ENCODE measurements around the gene ZNF827.
"Not testable (repeated sequence)": the region's sequence is repeated elsewhere in the genome, so short reads cannot be mapped to it uniquely, and the experiment has no call there.

Gene ZNF827

DNA sequence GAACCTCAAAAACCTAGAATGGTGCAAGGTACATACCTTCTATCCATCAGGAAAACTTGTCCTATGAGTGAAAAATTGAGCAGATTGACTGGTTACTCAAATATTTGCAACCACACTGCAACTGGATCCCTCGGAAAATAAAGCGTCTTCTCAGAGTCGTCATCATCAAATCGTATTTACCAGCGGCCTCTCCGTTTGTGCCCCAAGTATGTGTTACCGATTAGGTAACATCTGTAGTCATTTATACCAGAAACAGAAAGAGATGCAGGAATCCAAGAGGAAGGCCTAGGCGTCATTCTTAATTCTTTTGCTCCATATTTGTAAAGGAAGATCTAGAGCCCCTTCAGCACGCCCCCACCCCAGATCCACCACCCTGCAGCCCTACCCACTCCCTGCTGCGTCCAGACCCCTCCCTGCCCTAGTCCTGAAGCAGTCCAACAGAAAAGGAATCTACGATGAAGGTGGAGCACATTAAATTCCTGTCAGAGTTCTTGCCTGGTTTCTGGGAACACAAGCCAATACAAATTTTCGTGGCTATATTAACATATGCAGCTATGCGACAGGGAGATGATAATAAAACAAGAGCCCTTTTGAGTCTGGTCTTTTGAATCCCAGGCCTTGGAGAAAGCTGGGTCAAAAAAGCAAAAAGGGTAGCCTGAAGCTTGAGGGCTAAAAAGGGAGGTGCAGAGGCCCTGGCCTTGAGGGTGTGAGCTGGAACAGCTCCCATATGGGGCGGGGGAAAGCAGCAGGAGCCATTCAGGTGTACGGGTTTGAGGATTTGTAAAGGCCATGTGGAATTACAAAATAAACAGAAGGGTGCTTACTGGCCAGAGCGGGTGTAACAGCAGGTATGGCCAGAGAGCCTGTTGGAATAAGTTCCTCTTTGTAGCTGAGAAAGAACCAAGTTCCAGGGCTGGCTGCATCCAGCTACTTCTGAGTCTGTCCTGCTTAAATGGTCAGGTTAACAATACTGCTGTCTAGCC, 77.0 kb downstream of the ZNF827 start:
- no peak for DNase-seq

- DNase-seq: no peak
Observed at GRCh38 chr4:145860897-145861296, 77.7 kb downstream of the ZNF827 start.

DNA sequence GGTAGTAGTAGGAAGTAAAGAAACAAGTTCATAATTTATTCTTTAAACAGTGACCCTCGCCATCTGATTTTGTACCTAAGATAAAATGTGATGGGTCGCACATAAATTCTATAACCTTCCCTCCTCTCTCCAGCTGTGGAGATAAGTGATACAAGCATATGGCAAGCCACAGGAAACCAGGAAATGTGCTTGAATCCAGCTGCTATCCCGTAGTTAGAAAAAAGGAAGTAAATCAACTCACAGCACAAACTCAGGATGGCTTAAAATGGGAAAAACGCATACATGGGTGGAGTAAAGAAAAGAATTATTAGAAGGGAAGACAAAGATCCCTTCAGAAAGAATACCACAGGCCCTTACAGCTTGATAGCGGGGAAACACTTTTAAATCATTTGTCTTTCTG, 78.2 kb downstream of the ZNF827 start:
- DNase-seq: no peak

DNA sequence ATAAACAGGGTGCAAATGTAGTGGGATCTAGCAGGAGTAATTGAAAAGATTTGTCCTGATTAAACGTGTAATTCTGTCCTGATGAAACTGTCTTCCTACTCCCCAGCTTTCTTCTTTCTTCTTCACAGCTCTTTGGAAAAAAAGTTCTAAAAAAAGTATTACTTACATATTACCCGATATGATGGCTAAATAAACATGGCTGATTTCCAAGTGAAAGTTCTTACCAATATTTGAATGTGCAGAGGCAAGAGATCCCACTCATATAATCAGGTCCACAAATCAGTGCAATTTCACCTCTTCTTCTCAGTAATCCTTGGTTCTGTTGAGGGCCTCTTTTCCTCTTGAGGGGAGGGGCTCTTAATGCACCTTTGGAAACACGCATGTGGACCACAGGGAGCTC, 78.7 kb downstream of the ZNF827 start:
- DNase-seq: no peak

DNA sequence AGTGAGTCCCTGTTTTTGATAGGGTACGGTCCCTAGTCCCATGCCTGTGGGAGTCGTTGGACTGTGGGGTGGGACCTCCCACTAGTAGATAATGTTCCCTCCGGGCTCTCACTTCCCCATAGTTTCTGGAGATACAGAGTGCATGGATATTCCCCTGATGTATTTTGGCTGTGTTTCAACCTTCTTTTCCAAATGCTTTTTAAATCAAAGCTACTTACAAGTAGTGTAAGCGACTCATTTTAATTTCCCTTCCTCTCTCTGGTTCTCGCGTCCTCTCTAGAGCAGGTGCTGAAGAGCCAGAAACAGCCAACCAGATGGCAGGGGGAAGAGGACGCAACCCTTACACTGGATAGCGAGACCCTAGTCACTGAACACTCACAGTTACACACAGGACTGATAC, 79.2 kb downstream of the ZNF827 start:
- DNase-seq: no peak

DNA sequence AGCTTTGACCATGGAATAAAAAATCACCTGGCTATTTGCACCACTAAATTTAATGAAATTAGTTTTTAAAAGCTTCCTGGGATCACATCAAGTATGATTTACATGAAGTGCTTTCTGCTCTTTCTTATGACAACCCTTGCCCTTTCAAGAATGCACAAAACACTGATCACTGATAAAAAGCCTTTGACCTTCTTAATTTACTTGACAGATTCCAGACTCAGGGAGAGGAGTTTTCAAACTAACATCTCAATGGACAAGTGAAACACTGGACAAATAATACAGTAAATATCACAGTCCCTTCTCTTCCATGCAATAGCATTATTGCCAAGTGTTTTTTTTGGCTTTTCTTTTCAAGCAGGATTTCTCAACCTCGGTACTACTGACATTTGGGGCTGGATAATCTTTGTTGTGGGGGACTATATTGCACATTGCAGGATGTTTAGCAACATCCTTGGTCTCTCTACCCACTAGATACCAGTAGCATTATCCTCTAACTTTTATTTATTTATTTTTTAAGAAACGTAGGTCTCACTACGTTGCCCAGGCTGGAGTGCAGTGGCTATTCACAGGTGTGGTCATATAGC, 86.3 kb downstream of the ZNF827 start:
- no peak for DNase-seq

GRCh38 chr4:145851511-145852201, 87.0 kb downstream of the ZNF827 start:
- no peak for DNase-seq

GRCh38 chr4:145847764-145848163, 90.9 kb downstream of the ZNF827 start:
- peak; percentile 55 for DNase-seq

DNA sequence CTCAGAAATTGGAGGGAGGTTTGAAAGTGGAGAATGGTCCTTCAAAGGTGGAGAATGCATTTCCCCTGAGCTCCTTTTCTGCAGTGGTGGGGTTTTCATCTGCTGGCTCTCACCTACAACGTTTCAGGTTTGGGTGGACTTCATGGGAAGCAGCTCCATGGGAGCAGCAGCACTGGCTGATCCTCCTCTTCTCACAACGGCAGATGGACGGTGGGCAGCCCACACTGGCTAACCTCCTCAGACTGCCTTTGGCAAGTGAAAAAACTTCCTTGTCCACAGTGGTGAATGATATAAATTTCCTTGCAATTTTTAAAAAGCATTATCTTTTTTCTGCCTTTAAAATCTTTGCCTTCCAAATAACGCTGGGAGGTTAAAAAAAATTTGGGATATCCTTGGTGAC, 93.5 kb downstream of the ZNF827 start:
- DNase-seq: no peak

DNA sequence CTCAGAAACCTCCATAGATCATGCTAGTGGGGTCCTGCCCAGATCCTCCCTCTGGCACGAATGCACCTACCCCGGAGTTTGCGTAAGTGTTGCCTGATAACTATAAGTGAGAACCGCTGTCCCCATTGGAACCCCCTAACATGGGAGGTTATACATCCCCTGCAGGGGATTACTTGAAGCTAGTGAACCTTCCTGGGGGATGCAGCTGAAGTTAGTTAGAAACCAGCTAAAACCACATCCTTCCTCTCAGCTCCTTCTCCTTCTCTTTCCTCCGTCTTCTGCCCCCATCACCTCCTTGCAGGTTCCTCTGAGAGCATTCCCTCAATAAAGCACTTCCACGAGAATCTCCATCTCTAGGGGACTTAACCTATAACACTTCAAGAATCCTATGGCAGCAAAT, 95.0 kb downstream of the ZNF827 start:
- no peak for DNase-seq

GRCh38 chr4:145843148-145843547, 95.5 kb downstream of the ZNF827 start:
- no peak for DNase-seq

DNA sequence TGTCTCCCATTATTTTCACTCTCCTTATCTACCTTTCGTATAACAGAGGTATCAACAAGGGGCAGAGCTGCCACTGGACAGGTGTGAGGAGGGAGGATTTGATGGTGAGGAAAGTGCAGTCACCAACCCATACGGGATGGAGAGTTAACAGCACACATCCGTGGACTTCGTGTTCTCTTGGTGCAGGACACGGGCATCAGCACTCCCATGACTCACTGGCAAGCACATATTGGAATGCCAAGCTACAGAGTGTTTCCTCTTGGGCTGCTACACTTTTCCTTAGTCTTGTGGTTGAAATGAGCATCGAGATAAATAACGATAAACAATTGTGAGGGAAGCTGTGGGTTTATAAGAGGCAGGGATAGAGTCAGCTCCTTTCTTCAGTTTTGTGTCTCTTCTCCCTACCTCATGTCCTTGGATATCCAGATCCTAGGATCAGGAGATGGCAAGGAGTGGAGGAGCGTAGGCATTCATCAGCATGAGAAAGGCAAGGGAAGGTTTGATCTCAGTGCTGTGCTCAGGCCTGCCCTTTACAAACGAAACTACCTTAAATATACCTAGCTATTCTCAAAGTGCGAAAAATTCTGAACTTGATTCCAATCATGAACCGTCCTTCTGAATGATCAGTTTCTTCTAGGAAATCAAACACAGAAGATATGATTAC, 96.3 kb downstream of the ZNF827 start:
- no peak for DNase-seq

DNA sequence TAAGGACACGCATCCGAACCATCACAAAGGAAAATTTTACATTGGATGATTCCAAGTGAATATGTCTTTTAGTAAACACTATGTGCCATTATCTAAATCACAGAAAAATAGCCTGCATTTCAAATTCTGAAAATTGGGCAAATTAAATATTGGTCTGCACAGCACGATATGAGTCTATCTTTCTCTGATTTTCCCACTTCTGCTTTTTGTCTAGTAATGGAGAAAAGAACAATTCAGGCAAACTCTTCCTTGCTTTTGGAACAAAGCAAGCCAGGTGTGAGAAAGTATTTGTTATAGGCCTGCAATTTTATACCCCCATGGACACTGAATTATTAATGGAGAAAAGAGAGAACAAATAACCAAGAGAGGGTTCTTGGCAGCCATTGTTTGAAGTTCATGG, 97.8 kb downstream of the ZNF827 start:
- no peak for DNase-seq

DNA sequence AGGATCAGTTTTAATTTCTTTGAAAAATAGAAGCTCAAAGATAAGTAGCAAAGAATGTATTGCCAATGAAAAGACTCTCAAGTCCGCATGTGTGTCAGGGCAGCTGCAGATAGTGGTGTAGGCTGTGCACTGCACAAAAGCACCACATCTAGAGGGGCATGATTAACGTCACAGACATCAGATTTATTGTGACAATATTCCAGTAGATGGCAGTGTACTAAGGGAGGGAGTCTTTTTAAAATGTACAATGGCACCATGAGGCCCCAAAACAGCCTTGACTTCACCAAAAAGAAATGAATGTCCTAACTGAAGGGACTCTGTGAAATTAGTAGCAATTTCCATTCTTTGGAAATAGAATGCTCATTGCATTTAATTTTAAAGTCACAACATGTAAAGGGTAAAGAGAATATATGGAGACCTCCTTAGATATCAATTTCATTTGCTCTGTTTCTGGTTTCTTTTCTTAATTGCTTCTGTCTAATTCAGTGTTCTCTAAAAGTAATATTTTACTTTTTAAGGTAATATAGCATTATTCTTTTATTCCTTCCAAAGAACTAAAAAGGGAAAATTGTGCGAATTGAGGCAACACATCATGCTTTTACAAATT, 98.4 kb downstream of the ZNF827 start:
- DNase-seq: peak; percentile 73

DNA sequence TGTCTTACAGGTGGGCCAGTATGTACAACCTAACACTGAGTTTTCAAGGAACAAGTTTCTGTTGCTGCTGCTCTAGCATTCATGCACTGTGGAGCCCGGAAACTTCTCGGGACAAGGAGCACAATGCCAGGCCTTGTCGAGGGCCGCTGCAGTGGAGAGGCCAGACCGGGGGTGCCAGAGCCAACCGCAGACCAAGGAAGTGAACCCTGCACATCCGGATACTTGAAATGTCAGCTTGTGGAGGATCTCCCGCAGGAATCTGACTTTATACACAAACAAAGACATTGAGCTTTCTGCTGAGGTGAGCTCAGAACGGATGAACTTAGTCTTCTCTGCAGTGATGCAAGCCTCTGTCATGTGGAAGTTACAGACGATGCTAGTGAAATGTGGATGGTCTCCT, 99.5 kb downstream of the ZNF827 start:
- peak; percentile 48 for DNase-seq

DNA sequence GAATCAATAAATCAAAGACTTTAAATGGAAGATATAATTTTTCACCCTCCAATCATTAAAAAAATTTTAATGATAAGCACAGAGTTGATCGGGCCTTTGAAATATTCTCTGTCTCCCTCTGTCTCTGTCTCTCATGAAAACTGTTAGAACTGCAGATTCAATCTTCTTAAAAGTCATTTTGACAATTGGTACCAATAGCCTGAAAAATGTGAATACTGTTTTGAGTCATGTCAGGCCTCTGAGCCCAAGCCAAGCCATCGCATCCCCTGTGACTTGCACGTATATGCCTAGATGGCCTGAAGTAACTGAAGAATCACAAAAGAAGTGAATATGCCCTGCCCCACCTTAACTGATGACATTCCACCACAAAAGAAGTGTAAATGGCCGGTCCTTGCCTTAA, 106.2 kb downstream of the ZNF827 start:
- not testable (repeated sequence) for DNase-seq

DNA sequence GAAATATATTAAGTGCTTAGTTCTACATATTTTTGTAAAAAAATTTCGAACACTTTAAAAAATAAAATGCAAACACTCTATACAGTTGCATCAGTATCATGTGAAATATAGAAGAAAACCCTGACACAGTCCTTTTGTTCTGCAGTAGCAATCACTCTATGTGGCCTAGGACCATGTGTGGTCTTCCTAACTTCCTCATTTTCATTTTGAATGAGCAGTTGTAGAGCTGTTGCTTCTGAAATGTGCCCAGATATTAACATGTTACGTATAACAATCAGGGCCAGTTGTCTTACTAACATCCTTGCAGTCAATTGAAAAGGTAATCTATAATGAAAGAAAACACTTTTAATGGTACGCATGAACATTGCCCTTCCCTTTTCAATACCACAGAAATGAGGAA, 107.9 kb downstream of the ZNF827 start:
- no peak for DNase-seq

DNA sequence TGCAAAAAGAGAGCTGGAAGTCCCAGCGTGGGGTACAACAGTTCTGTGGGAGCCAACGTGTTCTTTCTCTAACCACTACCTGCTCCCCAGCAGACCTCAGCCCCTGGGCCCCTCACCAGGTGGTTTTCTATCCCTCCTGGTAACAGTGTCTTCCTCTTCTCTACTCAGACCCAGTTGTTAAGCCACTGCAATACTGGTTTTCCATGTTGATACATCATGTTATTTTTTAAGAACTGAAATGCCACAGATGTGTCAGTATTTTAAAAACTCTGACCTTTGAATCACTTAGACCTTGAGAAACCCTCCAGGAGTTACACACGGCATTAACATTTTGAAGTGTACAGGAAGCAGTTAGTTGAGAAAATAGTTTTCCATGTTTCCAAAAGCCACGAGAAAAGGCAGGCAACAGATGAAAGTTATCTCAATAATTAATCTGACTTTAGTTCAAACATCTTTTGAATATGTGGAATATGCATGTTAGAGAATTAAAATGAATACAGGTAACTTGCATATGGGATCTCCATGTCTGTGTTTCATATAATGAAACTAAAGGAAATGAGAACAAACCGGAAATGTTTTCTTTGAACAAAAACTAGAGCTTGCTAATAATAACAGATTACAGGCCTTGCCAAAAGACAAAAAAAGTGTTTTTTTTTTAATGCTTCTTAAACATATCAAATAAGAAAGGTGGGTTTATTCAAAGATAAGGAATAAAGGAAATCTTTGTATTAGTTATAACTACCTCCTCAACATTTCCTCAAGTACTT, 108.8 kb downstream of the ZNF827 start:
- no peak for DNase-seq

GRCh38 chr4:145828802-145829485, 109.7 kb downstream of the ZNF827 start:
- no peak for DNase-seq

DNA sequence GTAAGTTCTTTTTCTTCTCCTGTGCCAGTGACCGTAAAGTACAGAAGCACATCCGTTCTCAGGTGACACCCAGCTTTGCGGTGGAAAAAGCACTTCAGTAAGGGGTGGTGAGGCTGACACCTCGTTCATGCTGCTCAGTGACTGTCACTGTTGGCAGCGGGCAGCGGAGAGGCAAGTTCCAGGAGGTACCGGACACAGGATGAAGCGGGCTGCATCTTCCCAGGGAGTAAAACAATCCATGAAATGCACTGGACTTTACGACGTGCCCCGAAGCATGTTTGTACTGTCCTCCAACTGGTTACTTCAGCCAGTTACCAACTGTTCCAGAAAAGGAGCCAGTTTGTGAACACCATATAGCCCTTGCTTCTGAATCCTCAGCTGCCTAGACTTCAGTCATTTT, 110.7 kb downstream of the ZNF827 start:
- DNase-seq: no peak

DNA sequence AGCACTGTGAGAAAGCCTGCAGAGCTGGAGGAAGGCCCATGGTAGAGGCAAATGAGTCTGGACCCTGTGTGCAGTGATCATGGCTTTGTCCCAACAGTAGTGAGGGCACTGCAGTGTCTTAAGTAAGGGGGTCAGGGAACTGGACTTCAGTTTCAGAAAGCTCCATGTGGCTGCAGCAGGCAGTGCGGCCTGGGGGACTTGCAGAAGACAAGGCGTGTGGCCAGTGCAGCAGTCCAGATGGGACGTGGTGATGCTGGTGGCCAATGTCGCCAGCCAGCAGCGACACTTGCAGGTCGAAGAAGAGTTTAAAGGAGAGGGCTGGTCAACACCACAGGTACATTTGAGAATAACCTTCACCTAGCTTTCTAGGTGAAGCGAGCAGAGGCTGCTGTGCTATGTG, 113.4 kb downstream of the ZNF827 start:
- no peak for DNase-seq

Measured in midbrain (tissue), 1 donor.